B cell (primary cell): ENCODE measurements around the gene SCARB1. TPM values are rescaled to one million over a fixed set of nuclear protein-coding genes. Genes with fewer than 3 reads are reported as not detected.

Experiments used
- ATAC-seq: fragments of 200-7000 bp; cut with Tn5 transposase; one replicate; pipeline ENCODE4 v1.10.0; 2021; ENCODE audit warnings: low read depth, mild to moderate bottlenecking, moderate number of reproducible peaks, moderate library complexity
- CTCF ChIA-PET: fragments of 350-600 bp; sonication (Branson Sonifier 250); formaldehyde crosslinking; loops from one replicate; lab custom pipeline; 2021; ENCODE audit warnings: antibody characterized with exemption, inconsistent platforms; lab: Charles Lee
- POLR2A ChIA-PET: fragments of 350-600 bp; sonication (Branson Sonifier 250); formaldehyde crosslinking; loops from one replicate; lab custom pipeline; 2021; ENCODE audit warnings: antibody characterized with exemption; lab: Charles Lee
- DNase-seq: peaks from one replicate; pipeline ENCODE4 v3.0.0; 2013
- H2AFZ ChIP-seq: 2 replicates; pipeline ENCODE4 v1.6.1; 2012; ENCODE audit warnings: mild to moderate bottlenecking, low read depth, low read length; ENCODE audit not compliant: insufficient read depth, poor library complexity, severe bottlenecking
- H3K27ac ChIP-seq, 2 donors: 1 replicate in 1 of 2; 2 replicates in 1 of 2; pipeline ENCODE4 v1.5.1; 2012 to 2013; ENCODE audit warnings: low read length in 2 of 2, mild to moderate bottlenecking in 2 of 2, moderate library complexity in 1 of 2
- H3K27me3 ChIP-seq, 4 experiments: fragments of 200-600 bp in 1 of 4; sonication (generic) in 1 of 4; replicated peaks in 1 of 4; 1 replicate in 2 of 4; 2 replicates in 2 of 4; pipeline versions ENCODE4 v1.6.1 to v1.7.0; 2013 to 2016; ENCODE audit warnings: low read length in 3 of 4, mild to moderate bottlenecking in 2 of 4, mixed read lengths in 1 of 4, moderate library complexity in 1 of 4; ENCODE audit not compliant: insufficient read depth in 4 of 4, control insufficient read depth in 3 of 4; ENCODE audit errors: control extremely low read depth in 1 of 4
- H3K36me3 ChIP-seq, 2 experiments: replicated peaks in 1 of 2; 1 replicate in 1 of 2; 2 replicates in 1 of 2; pipeline versions ENCODE4 v1.6.1 to v1.7.1; 2013; ENCODE audit warnings: low read length in 1 of 2; ENCODE audit not compliant: insufficient read depth in 2 of 2, control insufficient read depth in 1 of 2; ENCODE audit errors: control extremely low read depth in 1 of 2, extremely low read depth in 1 of 2
- H3K4me1 ChIP-seq, 2 donors: fragments of 200-600 bp in 1 of 2; sonication (generic) in 1 of 2; 1 replicate in 1 of 2; 2 replicates in 1 of 2; pipeline versions ENCODE4 v1.5.1 to v1.6.1; 2013 to 2017; ENCODE audit warnings: low read length in 2 of 2; ENCODE audit not compliant: control insufficient read depth in 2 of 2, insufficient read depth in 2 of 2
- H3K4me2 ChIP-seq: replicated peaks from 2 replicates; pipeline ENCODE3; 2012; ENCODE audit warnings: mild to moderate bottlenecking, low read depth, low read length; ENCODE audit not compliant: poor library complexity, severe bottlenecking
- H3K4me3 ChIP-seq, 5 experiments: fragments of 200-600 bp in 1 of 5; sonication (generic) in 1 of 5; 1 replicate in 3 of 5; 2 replicates in 2 of 5; pipeline versions ENCODE4 v1.5.1 to v1.7.0; 2011 to 2016; ENCODE audit warnings: low read length in 4 of 5, mild to moderate bottlenecking in 4 of 5, low read depth in 2 of 5, control low read depth in 1 of 5, moderate library complexity in 1 of 5; ENCODE audit not compliant: insufficient read depth in 1 of 5; ENCODE audit errors: control extremely low read depth in 1 of 5, extremely low read depth in 1 of 5
- H3K79me2 ChIP-seq: fragments of 200-600 bp; sonication (generic); one replicate; pipeline ENCODE4 v1.6.0; 2016; ENCODE audit warnings: low read length; ENCODE audit not compliant: control insufficient read depth, insufficient read depth
- H3K9ac ChIP-seq: fragments of 200-600 bp; sonication (generic); 2 replicates; pipeline ENCODE4 v1.6.1; 2017; ENCODE audit warnings: mild to moderate bottlenecking, low read length, moderate library complexity
- H3K9me3 ChIP-seq, 3 donors: one replicate each; pipeline versions ENCODE4 v1.6.1 to v1.7.1; 2013; ENCODE audit warnings: low read length in 2 of 3; ENCODE audit not compliant: control insufficient read depth in 2 of 3, insufficient read depth in 1 of 3; ENCODE audit errors: control extremely low read depth in 1 of 3
- H4K20me1 ChIP-seq: 2 replicates; pipeline ENCODE4 v1.6.0; 2012; ENCODE audit warnings: mild to moderate bottlenecking, low read length; ENCODE audit not compliant: insufficient read depth, control insufficient read depth, poor library complexity, severe bottlenecking
- H3K27ac Mint-ChIP-seq: one replicate; pipeline ENCODE4 v1.8.0; 2021; ENCODE audit warnings: mixed read lengths
- H3K27me3 Mint-ChIP-seq: one replicate; pipeline ENCODE4 v1.8.0; 2021; ENCODE audit warnings: mixed read lengths
- H3K4me1 Mint-ChIP-seq: one replicate; pipeline ENCODE4 v1.8.0; 2021; ENCODE audit warnings: mixed read lengths
- H3K4me3 Mint-ChIP-seq: one replicate; pipeline ENCODE4 v1.8.0; 2021; ENCODE audit warnings: mixed read lengths
- H3K9me3 Mint-ChIP-seq: one replicate; pipeline ENCODE4 v1.8.0; 2022; ENCODE audit warnings: mixed read lengths; ENCODE audit not compliant: insufficient read depth
- CTCF ChIP-seq: fragments of 200-600 bp; IDR thresholded peaks from one replicate; pipeline ENCODE4 v1.8.0; 2022; ENCODE audit warnings: antibody characterized with exemption, mild to moderate bottlenecking
- EZH2 ChIP-seq: IDR thresholded peaks from 2 replicates; pipeline ENCODE4 v1.6.1; 2012; ENCODE audit warnings: borderline replicate concordance, low read depth, mild to moderate bottlenecking, moderate library complexity, low read length; ENCODE audit not compliant: insufficient read depth, poor library complexity, severe bottlenecking
- WGBS: methylation state at CpG from one replicate; pipeline ENCODE4 v1.1.5; 2013; ENCODE audit warnings: missing lambda C conversion rate; ENCODE audit not compliant: insufficient coverage; 5-methylcytosine and 5-hydroxymethylcytosine counted together
- intact Hi-C: fragments of 100-400 bp; cut with micrococcal nuclease; formaldehyde crosslinking; loops from one replicate; pipeline ENCODE4 v1.10.0; 2022
- polyA plus RNA-seq: library from polyadenylated mRNA; depleted of rRNA; stranded (reverse); fragments of >200 nt; gene quantifications from 2 replicates; pipeline ENCODE4 v1.2.3, GENCODE V29; 2012
- total RNA-seq, 2 donors: library from RNA; stranded (reverse); fragments of 120-200 nt in 1 of 2; gene quantifications; 1 replicate in 1 of 2; 2 replicates in 1 of 2; pipeline versions ENCODE4 v1.2.3 to v1.2.4, GENCODE V29; 2013 to 2022

SCARB1 gene
- total and polyA plus RNA-seq, 2 donors (not counting 1 experiment from before 2014, with no cell fraction given) = 26.8 to 30.7 TPM

GRCh38 chr12:124849382-124849781 lies 14.3 kb downstream of the SCARB1 start:
- H2AFZ ChIP-seq = no peak overlapping the region
- TF ChIP-seq CTCF = no peak
- TF ChIP-seq EZH2 = no peak
- no peaks in the 10 kb centered on the region for H3K9me3 Mint-ChIP-seq
- no peaks in the 10 kb centered on the region for H3K27me3 Mint-ChIP-seq
- H3K79me2 ChIP-seq = peaks cover 31% of the 10 kb centered on the region
- H3K36me3 ChIP-seq = no peaks in the 10 kb centered on the region
- no peak overlapping the region for H3K27ac Mint-ChIP-seq
- ChIA-PET CTCF (no interaction called here), POLR2A (no interaction called here)
- no peaks in the 10 kb centered on the region for H4K20me1 ChIP-seq
- ATAC-seq = no peak
- no peak for DNase-seq
- H3K9me3 ChIP-seq = no peaks in the 10 kb centered on the region
- no peak overlapping the region for H3K4me3 Mint-ChIP-seq
- H3K4me3 ChIP-seq = no peak overlapping the region
- H3K27me3 ChIP-seq = no peaks in the 10 kb centered on the region
- no peak overlapping the region for H3K27ac ChIP-seq
- H3K4me2 ChIP-seq = no peak overlapping the region
- 91% methylated on average over 8 of the region's 8 CpGs for WGBS
- H3K4me1 ChIP-seq = no peaks in the 10 kb centered on the region
- no peak overlapping the region for H3K9ac ChIP-seq
- H3K4me1 Mint-ChIP-seq = peaks cover 3% of the 10 kb centered on the region
- intact Hi-C loops = no loop called here

DNA sequence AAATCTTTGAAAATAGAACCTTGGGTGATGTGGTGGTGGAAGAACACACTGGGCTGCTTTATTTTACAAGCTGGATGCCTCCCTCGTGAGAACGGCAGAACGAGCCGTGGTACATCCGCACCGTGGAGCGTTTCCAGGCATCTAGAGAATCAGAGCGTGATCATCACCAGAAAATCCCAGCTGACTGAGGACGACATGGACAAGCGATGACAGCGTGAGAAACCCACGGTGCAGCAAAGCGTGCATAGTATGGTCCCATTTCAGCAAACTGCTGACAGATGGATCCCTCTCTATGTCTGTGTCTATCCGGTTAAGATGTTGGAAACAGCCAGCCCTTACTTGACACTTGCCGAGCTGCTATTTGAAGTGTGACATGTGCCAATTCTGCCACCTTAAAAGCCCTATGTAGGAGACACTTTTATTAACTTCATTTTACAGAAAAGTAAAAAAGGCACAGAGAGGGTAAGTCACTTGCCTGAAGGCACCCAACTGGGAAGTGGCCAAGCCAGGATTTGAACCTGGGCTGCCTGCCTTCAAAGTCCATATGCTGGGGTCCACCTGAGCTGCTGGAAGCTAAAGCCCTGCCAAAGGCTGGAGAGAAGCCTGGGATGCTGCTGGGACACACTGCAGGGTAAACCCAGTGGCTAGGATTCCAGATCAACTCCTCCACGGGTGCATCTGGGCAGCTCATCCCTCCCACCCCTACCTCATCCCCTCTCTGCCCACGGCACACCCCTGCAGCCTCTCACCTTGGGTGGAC lies 14.9 kb downstream of the SCARB1 start:
- WGBS = 97% methylated on average over 16 of the region's 17 CpGs
- no peak overlapping the region for H3K27ac Mint-ChIP-seq
- no peak for DNase-seq
- Histone ChIP-seq H3K9me3 (no peaks in the 10 kb centered on the region), H3K27me3 (no peaks in the 10 kb centered on the region), H3K4me2 (no peak overlapping the region), H3K27ac (no peak overlapping the region), H2AFZ (no peak overlapping the region), H3K9ac (no peak overlapping the region), H3K79me2 (peaks cover 30% of the 10 kb centered on the region), H4K20me1 (no peaks in the 10 kb centered on the region), H3K36me3 (no peaks in the 10 kb centered on the region), H3K4me3 (no peak overlapping the region), H3K4me1 (no peaks in the 10 kb centered on the region)
- no peaks in the 10 kb centered on the region for H3K27me3 Mint-ChIP-seq
- no peaks in the 10 kb centered on the region for H3K9me3 Mint-ChIP-seq
- CTCF ChIA-PET = no interaction called here
- H3K4me3 Mint-ChIP-seq = no peak overlapping the region
- H3K4me1 Mint-ChIP-seq = peaks cover 3% of the 10 kb centered on the region
- intact Hi-C loops = no loop called here
- ATAC-seq = no peak
- TF ChIP-seq CTCF (no peak), EZH2 (no peak)
- POLR2A ChIA-PET = no interaction called here
